Measurements from ENCODE around the gene GCM1. TPM values are rescaled to one million over a fixed set of nuclear protein-coding genes. Genes with fewer than 3 reads are reported as not detected.
"Not testable (repeated sequence)": the region's sequence is repeated elsewhere in the genome, so short reads cannot be mapped to it uniquely, and the experiment has no call there.

Gene GCM1, protein sequence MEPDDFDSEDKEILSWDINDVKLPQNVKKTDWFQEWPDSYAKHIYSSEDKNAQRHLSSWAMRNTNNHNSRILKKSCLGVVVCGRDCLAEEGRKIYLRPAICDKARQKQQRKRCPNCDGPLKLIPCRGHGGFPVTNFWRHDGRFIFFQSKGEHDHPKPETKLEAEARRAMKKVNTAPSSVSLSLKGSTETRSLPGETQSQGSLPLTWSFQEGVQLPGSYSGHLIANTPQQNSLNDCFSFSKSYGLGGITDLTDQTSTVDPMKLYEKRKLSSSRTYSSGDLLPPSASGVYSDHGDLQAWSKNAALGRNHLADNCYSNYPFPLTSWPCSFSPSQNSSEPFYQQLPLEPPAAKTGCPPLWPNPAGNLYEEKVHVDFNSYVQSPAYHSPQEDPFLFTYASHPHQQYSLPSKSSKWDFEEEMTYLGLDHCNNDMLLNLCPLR
- not detected for total RNA-seq

DNA sequence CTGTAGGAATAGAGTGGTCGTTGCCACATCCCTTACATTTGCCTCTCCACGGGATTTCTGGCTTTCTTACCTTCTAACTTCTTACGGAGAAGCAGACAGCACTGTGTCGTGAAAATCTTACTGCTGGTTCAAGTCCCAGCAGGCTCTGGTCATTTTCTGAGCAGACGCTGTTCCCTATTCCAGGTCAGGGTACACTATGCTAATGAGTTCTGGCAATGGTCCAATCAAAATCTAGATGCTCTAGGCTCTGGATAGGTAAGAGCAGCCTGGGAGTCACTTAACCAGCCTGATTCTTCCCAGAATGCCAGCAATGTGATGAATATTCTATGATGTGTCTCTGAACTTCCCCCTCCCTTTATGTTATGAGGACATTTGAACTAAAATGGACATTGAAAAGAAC lies at the start of gene GCM1:
Gene GCM1, minus strand, starts transcription at position 158 of the 400 bp plus-strand sequence. CDS start 3,209 bp downstream, outside the sequence.
- no peak for ATAC-seq

DNA sequence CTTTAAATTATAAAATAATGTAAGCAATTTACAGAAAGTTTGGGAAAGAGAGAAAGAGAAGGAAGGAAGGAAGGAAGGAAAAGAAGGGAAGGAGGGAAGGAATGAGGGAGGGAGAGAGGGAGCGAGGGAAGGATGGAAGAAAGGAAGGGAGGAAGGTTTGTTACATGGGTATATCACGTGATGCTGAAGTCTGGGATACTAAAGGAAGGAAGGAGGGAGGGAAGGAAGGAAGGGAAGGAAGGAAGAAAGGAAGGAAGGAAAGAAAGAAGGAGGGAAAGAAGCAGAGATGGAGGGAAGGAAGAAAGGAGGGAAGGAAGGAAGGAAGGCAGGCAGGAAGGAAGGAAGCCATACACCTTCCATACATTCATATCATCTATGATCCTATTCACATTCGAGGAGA lies 48.9 kb upstream of the GCM1 start:
- no peak for ATAC-seq

DNA sequence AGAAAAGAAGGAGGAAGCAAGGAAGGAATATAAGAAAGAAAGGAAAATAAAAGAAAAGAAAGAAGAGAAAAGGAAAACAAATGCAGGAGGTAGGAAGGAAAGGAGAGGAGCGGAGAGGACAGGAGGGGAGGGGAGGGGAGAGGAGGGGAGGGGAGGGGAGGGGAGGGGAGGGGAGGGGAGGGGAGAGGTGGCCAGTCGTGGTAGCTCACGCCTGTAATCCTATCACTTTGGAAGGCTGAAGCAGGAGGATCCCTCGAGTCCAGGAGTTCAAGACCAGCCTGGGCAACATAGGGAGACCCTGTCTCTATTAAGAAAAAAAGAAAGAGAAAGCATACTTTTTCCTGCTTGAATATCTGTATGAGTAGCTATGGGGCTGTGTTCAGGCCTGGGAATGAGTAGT lies 46.4 kb upstream of the GCM1 start:
- ATAC-seq: no peak

DNA sequence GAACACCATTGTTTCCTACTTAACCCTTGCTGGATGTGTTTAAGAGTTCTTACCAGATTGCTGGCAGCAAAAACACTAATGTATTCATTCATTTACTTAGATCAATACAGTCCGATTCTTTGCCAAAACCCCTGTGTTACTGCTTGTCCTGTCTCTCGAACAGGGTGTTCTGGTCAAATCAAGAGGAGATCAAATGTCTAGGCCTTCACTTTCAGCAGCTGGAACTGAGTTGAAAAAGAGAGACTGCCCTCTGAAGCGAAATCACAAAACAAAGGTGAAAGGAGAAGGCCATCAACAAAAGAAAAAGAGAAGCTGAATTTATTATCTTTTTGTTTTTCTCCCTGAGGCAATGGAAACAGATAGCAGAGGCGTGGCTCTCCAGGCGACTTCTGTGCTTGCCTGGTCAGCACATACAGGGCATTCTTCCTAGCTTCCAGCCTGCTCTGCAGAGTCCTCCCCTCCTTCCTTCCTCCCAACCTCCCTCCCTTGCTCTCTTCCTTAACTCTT lies 44.1 kb upstream of the GCM1 start:
- no peak for ATAC-seq

DNA sequence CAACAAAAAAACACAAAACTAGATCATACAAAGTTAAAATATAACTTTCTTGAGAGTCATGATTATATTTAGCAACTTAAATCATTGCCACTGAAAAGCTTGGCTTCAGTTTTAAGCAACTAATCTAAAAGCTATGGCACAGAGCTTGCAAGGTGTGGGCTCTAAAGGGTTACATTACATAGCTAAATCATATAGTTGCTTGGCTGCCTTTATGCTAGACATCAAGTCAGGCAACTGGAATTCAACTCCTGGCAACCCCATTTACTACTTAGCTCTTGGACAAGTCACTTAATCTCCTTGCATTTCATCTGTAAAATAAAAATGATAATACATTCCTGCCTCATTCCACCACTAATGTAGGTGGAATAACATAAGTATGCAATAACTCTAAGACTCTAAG lies 40.9 kb upstream of the GCM1 start:
- no peak for ATAC-seq

DNA sequence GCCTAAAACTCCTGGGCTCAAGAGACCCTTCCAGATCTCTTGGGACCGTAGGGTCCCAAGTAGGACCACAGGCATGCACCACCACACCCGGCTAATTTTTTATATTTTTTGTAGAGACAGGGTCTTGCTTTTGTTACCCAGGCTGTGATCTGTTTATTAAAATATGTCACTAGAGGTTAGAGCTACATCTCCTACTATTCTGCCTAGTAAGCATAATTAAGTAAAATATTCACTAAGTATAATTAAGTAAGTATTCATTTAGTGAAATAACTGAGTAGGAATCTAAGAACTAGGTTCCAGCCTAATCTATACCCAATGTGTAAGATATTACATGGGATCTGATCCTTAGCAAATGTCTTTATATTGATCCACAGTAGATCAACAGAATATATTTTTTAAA lies 40.2 kb upstream of the GCM1 start:
- no peak for ATAC-seq

DNA sequence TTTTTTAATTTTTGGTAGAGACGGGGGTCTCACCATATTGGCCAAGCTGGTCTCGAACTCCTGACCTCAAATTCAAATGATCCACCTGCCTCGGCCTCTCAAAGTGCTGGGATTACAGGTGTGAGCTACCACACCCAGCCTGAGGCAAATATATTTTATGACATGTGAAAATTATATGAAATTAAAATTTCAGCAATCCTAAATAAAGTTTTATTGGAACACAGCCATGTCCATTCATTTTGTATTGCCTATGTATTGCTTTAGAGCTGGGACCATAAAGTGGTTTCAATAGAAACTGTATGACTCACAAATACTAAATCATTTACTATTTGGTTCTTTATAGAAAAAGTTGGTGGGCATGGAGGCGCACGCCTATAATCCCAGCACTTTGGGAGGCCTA lies 32.0 kb upstream of the GCM1 start:
- ATAC-seq: no peak

DNA sequence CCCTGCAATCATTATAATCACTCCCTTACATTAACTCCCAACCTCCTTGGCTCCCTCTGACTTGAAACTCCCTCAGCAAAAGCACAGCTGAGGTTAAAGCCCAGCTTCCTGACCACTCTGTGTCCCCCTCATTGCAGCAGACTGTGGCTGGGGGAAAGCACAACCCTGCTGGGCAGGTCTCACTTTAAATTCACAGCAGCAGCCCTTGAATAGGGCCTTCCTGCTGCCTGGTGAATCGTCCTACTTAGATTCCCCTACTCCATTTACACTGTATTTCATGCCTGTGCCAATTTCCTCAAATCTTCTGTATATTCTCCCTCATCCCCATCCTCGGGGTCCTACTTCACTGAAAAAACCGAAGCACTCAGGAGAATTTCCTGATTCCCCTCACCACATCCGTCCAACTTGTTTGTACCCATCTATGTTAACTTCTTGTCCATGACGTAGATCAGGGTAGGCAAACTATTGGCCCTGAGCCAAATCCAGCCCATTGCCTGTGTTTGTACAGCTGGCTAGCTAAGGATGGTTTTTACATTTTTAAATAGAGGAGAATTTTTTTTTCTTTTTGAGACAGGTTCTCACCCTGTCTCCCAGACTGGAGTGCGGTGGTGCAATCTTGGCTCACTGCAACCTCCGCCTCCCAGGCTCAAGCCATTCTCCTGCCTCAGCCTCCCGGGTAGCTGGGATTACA lies 31.5 kb upstream of the GCM1 start:
- no peak for ATAC-seq

DNA sequence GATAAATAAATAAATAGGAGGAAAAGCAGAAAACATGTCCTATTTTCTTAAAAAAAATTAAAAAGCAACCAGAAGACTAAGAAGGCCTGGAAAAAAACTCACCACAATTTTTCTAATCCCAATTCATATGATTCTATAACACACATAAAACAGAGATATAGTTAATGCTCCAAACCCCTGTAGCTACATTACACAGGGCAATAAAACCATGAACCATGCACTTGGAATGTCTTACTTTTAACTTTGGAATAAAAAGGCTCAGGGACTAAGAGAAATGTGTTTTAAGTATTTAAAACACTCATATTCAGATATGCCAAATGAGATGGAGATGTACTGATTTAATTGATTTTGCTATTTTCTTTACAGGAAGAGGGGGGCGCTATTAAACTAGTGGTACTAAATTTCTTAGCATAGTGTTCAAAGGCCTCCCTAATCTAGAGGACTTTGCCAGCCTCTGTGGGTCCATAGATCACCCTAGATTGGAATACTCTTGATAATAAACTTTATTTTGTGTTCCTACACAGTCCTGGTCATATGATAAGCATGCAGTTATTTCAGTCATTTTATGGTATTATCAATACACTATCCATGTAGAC lies 30.3 kb upstream of the GCM1 start:
- no peak for ATAC-seq

DNA sequence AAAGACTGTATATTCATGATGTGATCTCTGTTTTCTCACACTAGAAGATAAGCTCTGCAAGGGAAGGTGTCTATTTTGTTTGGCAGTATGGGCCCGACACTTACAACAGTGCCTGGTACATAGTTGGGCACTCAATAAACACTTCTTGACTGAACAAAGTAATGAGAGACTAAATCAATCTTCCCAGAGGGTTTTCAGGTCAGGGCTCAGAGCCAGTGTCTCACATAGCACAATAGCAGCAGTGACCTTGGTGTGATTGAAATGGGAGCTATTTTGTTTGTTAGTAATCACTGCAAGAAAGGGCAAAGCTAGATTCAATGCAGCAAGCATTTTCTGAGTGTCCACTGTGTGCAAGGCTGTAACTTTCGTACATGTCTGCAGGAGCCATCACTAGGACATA lies 26.4 kb upstream of the GCM1 start:
- no peak for ATAC-seq

DNA sequence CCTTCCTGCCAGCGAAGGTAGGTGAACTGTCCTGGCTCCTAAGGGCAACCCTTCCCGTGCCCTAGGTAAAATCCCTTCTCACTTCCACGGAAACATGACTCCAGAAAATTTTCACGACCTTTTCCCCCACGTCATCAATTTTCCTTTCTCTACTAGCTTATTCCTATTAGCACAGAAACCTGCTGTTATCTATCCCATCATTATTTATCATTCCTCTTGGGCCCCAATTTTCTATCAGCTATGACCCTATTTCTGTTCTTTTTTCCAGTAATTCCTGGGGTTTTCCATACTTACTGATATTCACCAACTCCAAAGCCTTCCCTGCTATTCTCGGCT lies 23.8 kb upstream of the GCM1 start:
- ATAC-seq: no peak

DNA sequence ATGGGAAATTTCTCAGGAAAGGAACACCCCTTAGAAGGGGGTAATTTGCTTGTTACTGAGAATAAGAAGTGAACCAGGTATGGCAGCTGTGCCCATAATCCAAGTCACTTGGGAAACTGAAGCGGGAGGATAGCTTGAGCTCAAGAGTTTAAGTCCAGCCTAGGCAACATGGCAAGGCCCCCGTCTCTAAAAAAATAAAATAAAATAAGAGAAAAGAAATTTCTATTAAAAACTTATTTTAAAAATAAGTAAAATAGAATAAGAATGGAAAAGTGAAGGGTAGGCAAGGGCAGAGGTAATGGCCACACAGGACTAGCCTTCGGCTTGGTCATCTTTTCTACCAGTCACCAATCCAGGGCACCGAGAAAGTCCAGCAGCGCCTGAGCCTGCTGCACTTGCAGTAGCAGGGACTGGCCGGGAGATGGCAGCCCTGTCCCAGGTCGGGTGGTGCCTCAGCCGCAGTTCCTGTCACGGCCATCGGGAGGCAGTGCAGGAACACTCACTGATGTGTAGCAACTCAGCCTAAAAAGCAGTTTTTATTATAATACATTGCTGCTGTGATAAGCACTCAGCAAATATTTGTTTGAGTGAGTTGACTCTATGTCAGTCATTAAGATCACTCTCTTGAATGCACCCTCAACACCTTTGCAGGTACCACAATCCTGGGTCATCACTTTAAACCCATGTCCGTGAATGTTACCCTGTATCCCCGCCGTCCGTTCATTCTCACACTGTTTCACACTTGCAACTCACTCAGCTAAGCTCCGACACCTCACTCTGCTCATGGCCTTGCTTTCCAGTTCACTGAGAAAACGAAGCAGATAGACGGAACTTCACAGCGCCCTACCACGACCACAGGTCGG lies 23.2 kb upstream of the GCM1 start:
- ATAC-seq: peak; percentile 100

DNA sequence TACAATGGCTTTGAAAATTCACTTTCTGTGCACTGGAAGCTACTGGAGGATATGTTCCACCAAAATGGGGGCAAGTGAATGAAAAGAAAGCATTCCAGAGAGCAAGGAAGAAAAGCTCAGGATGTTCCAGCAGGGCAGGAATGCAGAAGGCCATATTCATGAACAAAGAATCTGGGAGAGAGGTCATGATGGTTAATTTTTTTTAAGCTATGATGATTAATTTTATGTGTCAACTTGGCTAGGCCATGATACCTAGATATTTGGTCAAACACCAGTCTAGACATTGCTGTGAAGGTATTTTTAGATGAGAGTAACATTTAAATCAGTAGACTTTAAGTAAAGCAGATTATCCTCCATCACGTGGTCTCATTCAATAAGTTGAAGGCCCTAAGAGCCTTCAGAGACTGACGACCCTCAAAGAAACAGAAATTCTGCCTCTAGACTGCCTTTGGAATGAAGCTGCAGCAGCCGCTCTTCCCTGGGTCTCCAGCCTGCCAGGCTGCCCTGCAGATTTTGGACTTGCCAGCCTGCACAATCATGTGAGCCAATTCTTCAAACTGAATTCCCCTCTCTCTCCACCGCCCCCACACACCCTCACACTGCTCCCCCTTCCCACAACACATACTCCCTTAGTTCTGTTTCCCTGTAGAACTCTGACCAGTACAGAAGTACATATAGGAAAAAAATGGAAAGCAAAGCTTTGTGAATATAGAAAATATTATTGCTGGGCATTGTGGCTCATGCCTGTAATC lies 20.1 kb upstream of the GCM1 start:
- ATAC-seq: no peak

DNA sequence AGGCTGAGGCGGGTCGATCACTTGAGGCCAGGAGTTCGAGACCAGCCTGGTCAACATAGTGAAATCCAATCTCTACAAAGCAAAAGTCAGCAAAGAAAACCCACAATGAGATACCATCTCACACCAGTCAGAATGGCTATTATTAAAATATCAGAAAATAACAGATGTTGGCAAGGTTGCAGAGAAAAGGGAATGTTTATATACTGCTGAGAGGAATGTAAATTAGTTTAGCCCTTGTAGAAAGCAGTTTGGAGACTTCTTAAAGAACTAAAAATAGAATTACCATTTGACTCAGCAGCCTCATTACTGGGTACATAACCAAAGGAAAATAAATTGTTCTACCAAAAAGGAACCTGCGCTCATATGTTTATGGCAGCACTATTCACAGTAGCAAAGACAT lies 16.7 kb upstream of the GCM1 start:
- ATAC-seq: no peak

DNA sequence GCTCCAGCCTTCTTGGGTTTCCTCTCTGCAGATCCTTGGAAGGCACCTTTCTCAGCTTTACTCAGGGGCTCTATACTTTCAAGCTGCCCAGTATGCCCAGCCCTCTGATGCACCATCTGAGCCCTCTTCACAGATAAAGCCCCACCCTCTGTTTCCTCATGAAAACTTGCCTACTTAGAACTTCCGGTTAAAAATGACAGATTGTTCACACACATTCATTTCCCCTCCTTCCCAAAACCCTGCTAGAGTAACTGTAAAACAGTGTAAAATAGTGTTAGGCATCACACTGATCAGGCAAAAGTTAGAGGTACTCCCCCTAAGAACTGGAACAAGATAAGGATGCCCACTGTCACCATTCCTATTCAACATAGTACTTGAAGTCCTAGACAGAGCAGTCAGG lies 14.0 kb upstream of the GCM1 start:
- no peak for ATAC-seq

DNA sequence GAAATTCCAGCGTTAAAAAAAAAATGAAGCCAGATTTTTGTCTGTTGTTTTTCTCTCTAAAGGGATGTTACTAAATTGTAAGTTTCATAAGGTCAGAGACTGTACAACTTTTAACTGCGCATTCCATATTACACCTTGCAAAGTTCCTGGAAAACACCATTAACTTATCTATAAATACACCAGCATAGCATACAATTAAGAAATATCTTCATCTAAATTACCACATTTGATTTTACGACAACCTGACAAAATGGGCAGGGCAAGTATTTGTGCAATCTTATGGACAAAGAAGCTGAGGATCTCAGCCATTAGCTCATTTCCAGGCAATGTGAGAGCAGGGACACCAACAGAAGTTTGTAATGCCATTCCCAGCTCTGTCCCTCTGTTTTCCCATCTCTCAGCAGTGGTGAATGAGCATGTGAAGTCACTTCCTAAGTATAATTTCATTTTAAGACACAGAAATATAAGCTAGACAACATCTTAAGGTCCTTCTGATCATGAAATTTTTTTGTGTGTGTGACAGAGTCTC lies 12.9 kb upstream of the GCM1 start:
- no peak for ATAC-seq

DNA sequence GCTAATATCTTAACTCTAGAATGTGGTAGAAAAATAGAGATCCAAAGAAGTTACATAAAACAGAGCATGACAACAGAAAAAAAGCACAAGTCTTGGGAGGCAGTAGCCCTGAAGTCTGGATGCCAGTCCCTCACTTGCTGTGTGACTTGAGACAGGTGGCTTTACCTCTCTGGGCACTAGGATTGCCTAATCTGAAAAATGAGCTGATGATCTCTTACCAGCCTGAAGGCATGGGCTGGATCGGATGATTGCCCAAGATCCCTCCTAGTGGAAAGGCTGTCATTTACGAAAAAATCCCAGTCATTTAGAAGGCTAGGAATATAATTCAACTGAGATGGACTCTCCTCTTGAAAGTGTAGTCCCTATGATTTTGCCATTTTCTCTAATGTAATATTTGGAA lies 10.9 kb upstream of the GCM1 start:
- no peak for ATAC-seq

DNA sequence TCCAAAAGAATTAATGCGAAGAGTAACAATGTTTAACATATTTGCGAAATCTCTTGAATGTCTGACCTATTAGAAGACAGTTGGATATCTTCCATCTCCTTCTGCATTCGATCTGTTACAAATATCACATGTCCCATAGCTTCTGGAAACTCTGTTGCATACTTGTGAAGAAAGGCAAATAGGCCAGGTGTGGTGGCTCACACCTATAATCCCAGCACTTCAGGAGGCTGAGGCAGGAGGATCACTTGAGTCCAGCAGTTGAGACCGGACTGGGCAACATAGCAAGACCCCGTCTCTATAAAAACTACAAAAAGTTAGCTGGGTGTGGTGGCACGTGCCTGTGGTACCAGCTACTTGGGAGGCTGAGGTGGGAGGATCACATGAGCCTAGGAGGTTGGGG lies 9.4 kb upstream of the GCM1 start:
- not testable (repeated sequence) for ATAC-seq

DNA sequence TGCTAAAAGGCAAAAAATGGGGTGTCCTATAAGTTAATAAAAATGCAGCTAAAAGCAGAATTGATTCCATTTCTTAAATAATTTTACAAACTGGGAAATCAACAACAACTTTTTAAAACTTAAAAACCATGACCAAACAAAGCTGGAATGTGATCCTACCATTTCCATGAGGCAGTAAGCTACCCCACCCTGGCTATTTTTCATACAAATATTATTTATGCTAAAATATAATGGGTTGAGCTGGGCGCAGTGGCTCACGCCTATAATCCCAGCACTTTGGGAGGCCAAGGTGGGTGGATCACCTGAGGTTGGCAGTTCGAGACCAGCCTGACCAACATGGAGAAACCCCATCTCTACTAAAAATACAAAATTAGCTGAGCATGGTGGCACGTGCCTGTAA lies 6.6 kb upstream of the GCM1 start:
- not testable (repeated sequence) for ATAC-seq

DNA sequence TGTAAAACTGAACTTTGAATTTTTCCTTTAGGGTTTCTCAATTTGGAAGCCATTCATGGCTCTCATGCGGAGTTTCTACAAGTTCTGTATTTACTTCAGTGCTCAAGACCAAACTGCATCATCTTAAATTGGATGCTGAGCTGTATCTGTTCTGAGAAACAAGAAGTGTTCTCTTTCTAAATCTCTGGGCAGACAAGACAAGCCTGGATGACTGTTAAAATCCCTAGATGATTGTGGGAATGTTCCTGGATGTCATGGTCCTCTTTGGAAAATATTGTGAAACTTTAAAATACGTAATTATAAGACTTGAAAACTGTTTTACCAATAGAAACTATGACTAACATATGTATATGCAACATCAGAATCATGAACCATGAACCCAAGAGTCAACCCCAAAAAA lies 6.2 kb upstream of the GCM1 start:
- no peak for ATAC-seq

DNA sequence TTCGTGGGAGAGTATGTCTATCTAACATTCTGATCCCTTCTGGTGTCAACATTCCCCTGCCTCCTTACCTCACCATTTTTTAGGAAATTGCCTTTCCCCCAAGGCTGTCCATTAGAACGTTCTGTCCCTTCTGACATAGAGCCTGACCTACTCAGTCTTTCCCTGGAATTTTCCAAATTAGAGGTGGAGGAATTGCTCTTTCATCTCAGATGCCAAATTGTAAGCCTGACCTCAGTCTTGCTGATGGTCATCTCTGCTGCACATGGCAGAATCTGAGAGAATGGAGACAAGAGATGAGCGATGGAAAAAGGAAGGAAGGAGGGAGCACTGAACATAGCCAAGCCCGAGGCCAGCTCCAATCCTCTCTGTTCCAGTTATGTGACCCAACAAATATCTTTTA lies 5.4 kb upstream of the GCM1 start:
- no peak for ATAC-seq

DNA sequence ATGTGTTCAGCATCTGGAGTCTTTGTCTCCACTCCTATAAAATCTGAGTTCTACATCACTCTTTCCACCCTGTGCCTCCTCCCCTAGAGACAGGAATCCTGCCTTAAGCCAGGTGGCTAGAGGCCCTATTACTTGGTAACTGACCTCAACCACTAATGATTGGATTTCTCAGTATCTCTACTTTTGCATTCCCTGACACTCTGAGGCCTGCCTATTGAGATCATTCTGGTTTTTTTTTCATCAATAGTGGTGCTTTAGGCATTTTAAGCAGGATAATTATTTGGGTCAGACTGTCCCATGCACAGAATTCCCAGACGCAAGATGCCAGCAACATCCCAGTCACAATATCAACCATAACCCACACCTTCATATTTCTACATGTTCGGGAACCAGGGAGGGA lies 3.9 kb upstream of the GCM1 start:
- no peak for ATAC-seq

Data from esophagus mucosa (tissue), 1 donor.